ENCODE results near the gene PPP1R16B.

DNA sequence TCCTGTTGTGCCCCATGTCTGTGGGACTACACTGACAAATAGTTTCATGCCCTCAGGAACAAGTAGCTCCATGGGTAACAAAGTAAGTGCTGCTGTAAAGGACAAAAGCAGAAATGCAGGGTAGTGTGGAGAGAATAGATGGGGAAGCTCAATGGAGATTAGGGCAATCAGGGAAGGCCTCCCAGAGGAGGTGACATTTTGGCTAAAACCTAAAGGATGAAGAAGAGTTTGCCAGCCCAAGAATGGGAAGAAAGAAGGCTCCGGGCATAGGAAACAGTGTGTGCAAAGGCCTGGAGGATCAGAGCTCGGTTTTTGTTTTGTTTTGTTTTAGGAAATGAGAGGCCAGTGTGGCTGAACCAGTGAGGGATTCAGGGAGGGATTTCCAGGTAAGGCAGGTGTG, 77.1 kb downstream of the PPP1R16B start:
- TF ChIP-seq POLR2AphosphoS5 (IDR thresholded peaks at IDR 0.05; ENCODE audit: borderline replicate concordance, low read depth, low read length), result no peak
- TF ChIP-seq EZH2 (IDR thresholded peaks at IDR 0.05), result no peak
- TF ChIP-seq FOXP2 (optimal IDR thresholded peaks at IDR 0.05; ENCODE audit: control extremely low read depth, extremely low read length, insufficient read depth), result no peak

All from SK-N-MC (cell line).